WTC11 (cell line): ENCODE data around the gene CDKN2AIPNL. TPM values are rescaled to one million over a fixed set of nuclear protein-coding genes. Genes with fewer than 3 reads are reported as not detected.

Experiments
- ATAC-seq: fragments of 200-7000 bp; cut with Tn5 transposase; 2 replicates; pipeline ENCODE4 v1.10.0; 2021; ENCODE audit warnings: mild to moderate bottlenecking, moderate library complexity
- CTCF ChIA-PET: fragments of 300-600 bp; sonication (Branson Sonifier 250); formaldehyde crosslinking; loops from one replicate; lab custom pipeline; 2021; ENCODE audit warnings: antibody characterized with exemption; lab: Charles Lee
- POLR2A ChIA-PET: fragments of 350-600 bp; sonication (Branson Sonifier 250); formaldehyde crosslinking; loops from one replicate; lab custom pipeline; 2021; ENCODE audit warnings: antibody characterized with exemption; lab: Charles Lee
- DNase-seq: peaks from one replicate; pipeline ENCODE4 v3.0.0; 2021; ENCODE audit warnings: low spot score
- H3K27ac Mint-ChIP-seq: 2 replicates; pipeline ENCODE4 v1.8.0; 2021; ENCODE audit warnings: mixed read lengths
- H3K27me3 Mint-ChIP-seq: 2 replicates; pipeline ENCODE4 v1.8.0; 2021; ENCODE audit warnings: low read depth, mild to moderate bottlenecking, moderate library complexity, mixed read lengths
- H3K36me3 Mint-ChIP-seq: 2 replicates; pipeline ENCODE4 v1.8.0; 2021; ENCODE audit warnings: mixed read lengths
- H3K4me1 Mint-ChIP-seq: 2 replicates; pipeline ENCODE4 v1.8.0; 2022; ENCODE audit warnings: mixed read lengths
- H3K4me3 Mint-ChIP-seq: 2 replicates; pipeline ENCODE4 v1.8.0; 2021; ENCODE audit warnings: mild to moderate bottlenecking, moderate library complexity, mixed read lengths
- H3K9me3 Mint-ChIP-seq: 2 replicates; pipeline ENCODE4 v1.8.0; 2021; ENCODE audit warnings: mixed read lengths
- CBFB ChIP-seq: sonication (generic); formaldehyde crosslinking; IDR thresholded peaks from 2 replicates; pipeline ENCODE4 v1.8.1; 2022; ENCODE audit warnings: mild to moderate bottlenecking, low read depth, missing genetic modification reagents
- EMX1 ChIP-seq: fragments of 250-450 bp; sonication (Bioruptor Pico); IDR thresholded peaks from 2 replicates; pipeline ENCODE4 v1.8.0; 2021; ENCODE audit warnings: mild to moderate bottlenecking
- HMGA2 ChIP-seq: fragments of 250-450 bp; sonication (Bioruptor Pico); IDR thresholded peaks from 2 replicates; pipeline ENCODE4 v1.4.0; 2021; ENCODE audit warnings: mild to moderate bottlenecking, moderate library complexity
- JAZF1 ChIP-seq: fragments of 250-450 bp; sonication (Bioruptor Pico); IDR thresholded peaks from 2 replicates; pipeline ENCODE4 v1.9.0; 2021; ENCODE audit warnings: moderate library complexity, mild to moderate bottlenecking, inconsistent platforms
- RELA ChIP-seq: sonication (generic); formaldehyde crosslinking; IDR thresholded peaks from 2 replicates; pipeline ENCODE4 v1.8.1; 2022; ENCODE audit warnings: missing genetic modification reagents, mild to moderate bottlenecking, borderline replicate concordance
- SP1 ChIP-seq: sonication (generic); formaldehyde crosslinking; conservative IDR thresholded peaks from 2 replicates; pipeline ENCODE4 v1.8.1; 2022; ENCODE audit warnings: missing genetic modification reagents
- TEAD1 ChIP-seq: sonication (generic); formaldehyde crosslinking; IDR thresholded peaks from 2 replicates; pipeline ENCODE4 v1.8.0; 2022; ENCODE audit warnings: mild to moderate bottlenecking, missing genetic modification reagents
- TP53 ChIP-seq: sonication (generic); formaldehyde crosslinking; IDR thresholded peaks from 2 replicates; pipeline ENCODE4 v1.8.1; 2023; ENCODE audit warnings: mild to moderate bottlenecking, missing genetic modification reagents
- ZNF317 ChIP-seq: sonication (generic); formaldehyde crosslinking; IDR thresholded peaks from 2 replicates; pipeline ENCODE4 v1.8.1; 2023; ENCODE audit warnings: low read depth, mild to moderate bottlenecking, moderate library complexity, missing genetic modification reagents, borderline replicate concordance
- total RNA-seq: library from RNA; stranded (reverse); gene quantifications from 3 replicates; pipeline ENCODE4 v1.2.3, GENCODE V29; 2021
- TF ChIP-seq, protein P1 (sequence below): fragments of 250-450 bp; sonication (Bioruptor Pico); IDR thresholded peaks from 2 replicates; pipeline ENCODE4 v1.9.0; 2021; ENCODE audit warnings: mild to moderate bottlenecking
- TF ChIP-seq, protein P2 (sequence below): sonication (generic); formaldehyde crosslinking; IDR thresholded peaks from 2 replicates; pipeline ENCODE4 v1.8.1; 2023; ENCODE audit warnings: mild to moderate bottlenecking, missing genetic modification reagents, borderline replicate concordance
- TF ChIP-seq, protein P3 (sequence below): sonication (generic); formaldehyde crosslinking; IDR thresholded peaks from 2 replicates; pipeline ENCODE4 v1.8.0; 2023; ENCODE audit warnings: mild to moderate bottlenecking, missing genetic modification reagents
- TF ChIP-seq, protein P4 (sequence below): fragments of 250-450 bp; sonication (Bioruptor Pico); IDR thresholded peaks from 2 replicates; pipeline ENCODE4 v1.9.0; 2021; ENCODE audit warnings: mild to moderate bottlenecking
- TF ChIP-seq, protein P5 (sequence below): sonication (generic); formaldehyde crosslinking; IDR thresholded peaks from 2 replicates; pipeline ENCODE4 v1.8.1; 2022; ENCODE audit warnings: mild to moderate bottlenecking, moderate library complexity, missing genetic modification reagents
- TF ChIP-seq, protein P6 (sequence below): sonication (generic); formaldehyde crosslinking; IDR thresholded peaks from 2 replicates; pipeline ENCODE4 v1.8.0; 2022; ENCODE audit warnings: missing genetic modification reagents
- TF ChIP-seq, protein P7 (sequence below): sonication (generic); formaldehyde crosslinking; IDR thresholded peaks from 2 replicates; pipeline ENCODE4 v1.8.1; 2023; ENCODE audit warnings: mild to moderate bottlenecking, missing genetic modification reagents, moderate library complexity

CDKN2AIPNL gene
- total RNA-seq, 1 experiment from 2014 or later = 54.3 TPM

DNA sequence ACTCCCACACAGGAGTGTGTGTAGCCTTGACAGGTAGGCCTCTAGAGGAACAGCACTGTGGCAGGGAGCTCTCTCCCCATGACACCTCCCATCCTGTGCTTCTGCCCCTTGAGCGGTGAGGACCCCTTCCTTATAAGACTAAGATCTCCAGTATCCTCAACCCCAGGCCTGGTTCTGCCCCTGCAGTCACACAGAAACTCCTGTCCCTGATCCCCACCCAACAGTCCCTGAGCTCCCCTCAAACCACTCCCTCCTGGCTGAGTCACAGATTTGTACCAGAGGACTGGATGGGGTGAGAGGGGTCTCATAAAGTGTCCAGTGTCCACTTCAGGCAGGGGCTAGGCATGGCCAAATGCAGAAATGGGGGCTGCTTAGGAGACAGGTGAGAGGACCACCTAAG lies 47.8 kb upstream of the CDKN2AIPNL start (continued):
- no peak for TF ChIP-seq JAZF1 (CRISPR knock-in tag)
- TF ChIP-seq TP53 (CRISPR knock-in tag) = no peak
- no peak for TF ChIP-seq CBFB (CRISPR knock-in tag)
- TF ChIP-seq, all 79 proteins: peak for 0

DNA sequence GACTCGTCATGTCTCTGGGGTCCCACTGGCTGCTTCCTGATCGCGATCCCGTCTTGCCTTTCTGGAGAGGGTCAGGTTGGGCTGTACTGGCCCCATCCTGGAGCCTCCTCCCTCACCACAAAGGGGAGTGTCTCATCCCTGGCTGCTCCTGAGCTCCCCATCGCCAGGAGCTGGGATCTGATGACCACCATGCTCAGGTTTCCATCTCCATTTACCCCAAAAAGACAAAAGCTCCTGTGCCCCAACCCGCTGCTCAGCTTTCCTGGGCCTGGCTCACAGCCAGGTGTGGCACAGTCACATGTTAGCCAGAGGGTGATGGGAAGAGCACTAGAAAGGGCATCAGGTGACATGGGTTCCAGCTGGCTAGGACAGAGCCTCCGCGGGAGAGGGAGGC lies 47.3 kb upstream of the CDKN2AIPNL start:
- H3K9me3 Mint-ChIP-seq = no peaks in the 10 kb centered on the region
- TF ChIP-seq, protein P1, sequence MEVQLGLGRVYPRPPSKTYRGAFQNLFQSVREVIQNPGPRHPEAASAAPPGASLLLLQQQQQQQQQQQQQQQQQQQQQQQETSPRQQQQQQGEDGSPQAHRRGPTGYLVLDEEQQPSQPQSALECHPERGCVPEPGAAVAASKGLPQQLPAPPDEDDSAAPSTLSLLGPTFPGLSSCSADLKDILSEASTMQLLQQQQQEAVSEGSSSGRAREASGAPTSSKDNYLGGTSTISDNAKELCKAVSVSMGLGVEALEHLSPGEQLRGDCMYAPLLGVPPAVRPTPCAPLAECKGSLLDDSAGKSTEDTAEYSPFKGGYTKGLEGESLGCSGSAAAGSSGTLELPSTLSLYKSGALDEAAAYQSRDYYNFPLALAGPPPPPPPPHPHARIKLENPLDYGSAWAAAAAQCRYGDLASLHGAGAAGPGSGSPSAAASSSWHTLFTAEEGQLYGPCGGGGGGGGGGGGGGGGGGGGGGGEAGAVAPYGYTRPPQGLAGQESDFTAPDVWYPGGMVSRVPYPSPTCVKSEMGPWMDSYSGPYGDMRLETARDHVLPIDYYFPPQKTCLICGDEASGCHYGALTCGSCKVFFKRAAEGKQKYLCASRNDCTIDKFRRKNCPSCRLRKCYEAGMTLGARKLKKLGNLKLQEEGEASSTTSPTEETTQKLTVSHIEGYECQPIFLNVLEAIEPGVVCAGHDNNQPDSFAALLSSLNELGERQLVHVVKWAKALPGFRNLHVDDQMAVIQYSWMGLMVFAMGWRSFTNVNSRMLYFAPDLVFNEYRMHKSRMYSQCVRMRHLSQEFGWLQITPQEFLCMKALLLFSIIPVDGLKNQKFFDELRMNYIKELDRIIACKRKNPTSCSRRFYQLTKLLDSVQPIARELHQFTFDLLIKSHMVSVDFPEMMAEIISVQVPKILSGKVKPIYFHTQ = no peak
- TF ChIP-seq TEAD1 (no peak), ZNF317 (no peak), HMGA2 (CRISPR knock-in tag) (no peak)
- TF ChIP-seq, protein P2, sequence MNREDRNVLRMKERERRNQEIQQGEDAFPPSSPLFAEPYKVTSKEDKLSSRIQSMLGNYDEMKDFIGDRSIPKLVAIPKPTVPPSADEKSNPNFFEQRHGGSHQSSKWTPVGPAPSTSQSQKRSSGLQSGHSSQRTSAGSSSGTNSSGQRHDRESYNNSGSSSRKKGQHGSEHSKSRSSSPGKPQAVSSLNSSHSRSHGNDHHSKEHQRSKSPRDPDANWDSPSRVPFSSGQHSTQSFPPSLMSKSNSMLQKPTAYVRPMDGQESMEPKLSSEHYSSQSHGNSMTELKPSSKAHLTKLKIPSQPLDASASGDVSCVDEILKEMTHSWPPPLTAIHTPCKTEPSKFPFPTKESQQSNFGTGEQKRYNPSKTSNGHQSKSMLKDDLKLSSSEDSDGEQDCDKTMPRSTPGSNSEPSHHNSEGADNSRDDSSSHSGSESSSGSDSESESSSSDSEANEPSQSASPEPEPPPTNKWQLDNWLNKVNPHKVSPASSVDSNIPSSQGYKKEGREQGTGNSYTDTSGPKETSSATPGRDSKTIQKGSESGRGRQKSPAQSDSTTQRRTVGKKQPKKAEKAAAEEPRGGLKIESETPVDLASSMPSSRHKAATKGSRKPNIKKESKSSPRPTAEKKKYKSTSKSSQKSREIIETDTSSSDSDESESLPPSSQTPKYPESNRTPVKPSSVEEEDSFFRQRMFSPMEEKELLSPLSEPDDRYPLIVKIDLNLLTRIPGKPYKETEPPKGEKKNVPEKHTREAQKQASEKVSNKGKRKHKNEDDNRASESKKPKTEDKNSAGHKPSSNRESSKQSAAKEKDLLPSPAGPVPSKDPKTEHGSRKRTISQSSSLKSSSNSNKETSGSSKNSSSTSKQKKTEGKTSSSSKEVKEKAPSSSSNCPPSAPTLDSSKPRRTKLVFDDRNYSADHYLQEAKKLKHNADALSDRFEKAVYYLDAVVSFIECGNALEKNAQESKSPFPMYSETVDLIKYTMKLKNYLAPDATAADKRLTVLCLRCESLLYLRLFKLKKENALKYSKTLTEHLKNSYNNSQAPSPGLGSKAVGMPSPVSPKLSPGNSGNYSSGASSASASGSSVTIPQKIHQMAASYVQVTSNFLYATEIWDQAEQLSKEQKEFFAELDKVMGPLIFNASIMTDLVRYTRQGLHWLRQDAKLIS = no peak
- TF ChIP-seq, protein P3, sequence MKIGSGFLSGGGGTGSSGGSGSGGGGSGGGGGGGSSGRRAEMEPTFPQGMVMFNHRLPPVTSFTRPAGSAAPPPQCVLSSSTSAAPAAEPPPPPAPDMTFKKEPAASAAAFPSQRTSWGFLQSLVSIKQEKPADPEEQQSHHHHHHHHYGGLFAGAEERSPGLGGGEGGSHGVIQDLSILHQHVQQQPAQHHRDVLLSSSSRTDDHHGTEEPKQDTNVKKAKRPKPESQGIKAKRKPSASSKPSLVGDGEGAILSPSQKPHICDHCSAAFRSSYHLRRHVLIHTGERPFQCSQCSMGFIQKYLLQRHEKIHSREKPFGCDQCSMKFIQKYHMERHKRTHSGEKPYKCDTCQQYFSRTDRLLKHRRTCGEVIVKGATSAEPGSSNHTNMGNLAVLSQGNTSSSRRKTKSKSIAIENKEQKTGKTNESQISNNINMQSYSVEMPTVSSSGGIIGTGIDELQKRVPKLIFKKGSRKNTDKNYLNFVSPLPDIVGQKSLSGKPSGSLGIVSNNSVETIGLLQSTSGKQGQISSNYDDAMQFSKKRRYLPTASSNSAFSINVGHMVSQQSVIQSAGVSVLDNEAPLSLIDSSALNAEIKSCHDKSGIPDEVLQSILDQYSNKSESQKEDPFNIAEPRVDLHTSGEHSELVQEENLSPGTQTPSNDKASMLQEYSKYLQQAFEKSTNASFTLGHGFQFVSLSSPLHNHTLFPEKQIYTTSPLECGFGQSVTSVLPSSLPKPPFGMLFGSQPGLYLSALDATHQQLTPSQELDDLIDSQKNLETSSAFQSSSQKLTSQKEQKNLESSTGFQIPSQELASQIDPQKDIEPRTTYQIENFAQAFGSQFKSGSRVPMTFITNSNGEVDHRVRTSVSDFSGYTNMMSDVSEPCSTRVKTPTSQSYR (CRISPR knock-in tag) = no peak
- POLR2A ChIA-PET = interaction anchor here (0.8 kb wide), 1 partner anchor 88 kb away, joined by 3 read pairs; the partner anchor contains the start of gene UBE2B
- H3K4me3 Mint-ChIP-seq = no peak overlapping the region
- H3K4me1 Mint-ChIP-seq = no peaks in the 10 kb centered on the region; the same call in 1 of the 2 replicates
- CTCF ChIA-PET = interaction anchor here (0.8 to 1.9 kb wide), 4 partner anchors 31 to 128 kb away, joined by 3 to 7 read pairs (median 4); no protein-coding TSS in a partner anchor
- H3K27ac Mint-ChIP-seq = no peak overlapping the region
- no peak for ATAC-seq
- H3K36me3 Mint-ChIP-seq = no peaks in the 10 kb centered on the region
- DNase-seq = no peak
- H3K27me3 Mint-ChIP-seq = no peaks in the 10 kb centered on the region; the same call in 1 of the 2 replicates

DNA sequence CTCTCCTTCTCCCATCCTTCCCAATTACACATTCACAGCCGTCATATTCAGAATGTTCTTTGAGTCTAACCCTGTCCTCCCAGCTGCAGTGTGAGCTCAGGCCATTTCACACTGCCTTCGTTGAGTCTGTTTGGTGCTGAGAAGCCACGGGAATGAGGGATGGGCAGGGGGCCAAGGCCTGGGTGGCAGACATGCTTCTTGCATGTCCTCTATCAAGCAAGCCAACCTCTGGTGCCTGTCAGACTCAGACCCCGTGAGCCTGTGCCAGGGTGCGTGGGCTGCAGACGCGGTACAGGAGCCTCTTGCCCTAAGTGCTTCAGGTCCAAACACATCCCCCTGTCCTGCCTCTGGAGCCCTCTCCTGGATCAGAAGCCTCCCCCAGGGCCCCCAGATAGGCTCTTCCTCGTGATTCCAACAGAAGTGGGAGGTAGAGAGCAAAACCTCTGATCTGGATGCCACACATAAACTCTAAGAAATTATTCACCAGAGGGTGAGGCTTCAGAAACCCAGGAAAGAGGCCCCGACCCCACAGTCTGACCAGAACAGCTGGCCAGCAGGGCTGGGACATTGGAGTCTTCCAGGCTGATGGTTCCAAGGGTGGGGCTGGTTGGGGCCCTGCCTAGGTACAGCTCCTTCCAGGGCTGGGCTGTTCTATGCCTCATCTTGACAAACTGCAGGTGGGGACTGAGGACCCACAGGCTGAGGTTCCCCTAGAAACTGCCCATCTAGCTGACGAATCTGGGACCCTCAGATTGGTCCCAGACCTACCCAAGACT lies 46.7 kb upstream of the CDKN2AIPNL start:
- ATAC-seq (no peak), DNase-seq (no peak)
- no peaks in the 10 kb centered on the region for H3K9me3 Mint-ChIP-seq
- no peaks in the 10 kb centered on the region; the same call in 1 of the 2 replicates for H3K27me3 Mint-ChIP-seq
- no peak overlapping the region for H3K4me3 Mint-ChIP-seq
- POLR2A ChIA-PET = interaction anchor here (0.8 kb wide), 1 partner anchor 87 kb away, joined by 3 read pairs; the partner anchor contains the start of gene UBE2B
- CTCF ChIA-PET = interaction anchor here (1.2 to 1.9 kb wide), 3 partner anchors 30 to 129 kb away, joined by 3 to 7 read pairs (median 5); no protein-coding TSS in a partner anchor
- no peaks in the 10 kb centered on the region; the same call in 1 of the 2 replicates for H3K4me1 Mint-ChIP-seq
- no peaks in the 10 kb centered on the region for H3K36me3 Mint-ChIP-seq
- H3K27ac Mint-ChIP-seq = no peak overlapping the region
- TF ChIP-seq EMX1 (CRISPR knock-in tag) = no peak
- TF ChIP-seq JAZF1 (CRISPR knock-in tag) = no peak
- TF ChIP-seq, protein P4, sequence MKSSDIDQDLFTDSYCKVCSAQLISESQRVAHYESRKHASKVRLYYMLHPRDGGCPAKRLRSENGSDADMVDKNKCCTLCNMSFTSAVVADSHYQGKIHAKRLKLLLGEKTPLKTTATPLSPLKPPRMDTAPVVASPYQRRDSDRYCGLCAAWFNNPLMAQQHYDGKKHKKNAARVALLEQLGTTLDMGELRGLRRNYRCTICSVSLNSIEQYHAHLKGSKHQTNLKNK = no peak
- TF ChIP-seq, protein P5, sequence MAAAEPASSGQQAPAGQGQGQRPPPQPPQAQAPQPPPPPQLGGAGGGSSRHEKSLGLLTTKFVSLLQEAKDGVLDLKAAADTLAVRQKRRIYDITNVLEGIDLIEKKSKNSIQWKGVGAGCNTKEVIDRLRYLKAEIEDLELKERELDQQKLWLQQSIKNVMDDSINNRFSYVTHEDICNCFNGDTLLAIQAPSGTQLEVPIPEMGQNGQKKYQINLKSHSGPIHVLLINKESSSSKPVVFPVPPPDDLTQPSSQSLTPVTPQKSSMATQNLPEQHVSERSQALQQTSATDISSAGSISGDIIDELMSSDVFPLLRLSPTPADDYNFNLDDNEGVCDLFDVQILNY (CRISPR knock-in tag) = no peak
- TF ChIP-seq, protein P6, sequence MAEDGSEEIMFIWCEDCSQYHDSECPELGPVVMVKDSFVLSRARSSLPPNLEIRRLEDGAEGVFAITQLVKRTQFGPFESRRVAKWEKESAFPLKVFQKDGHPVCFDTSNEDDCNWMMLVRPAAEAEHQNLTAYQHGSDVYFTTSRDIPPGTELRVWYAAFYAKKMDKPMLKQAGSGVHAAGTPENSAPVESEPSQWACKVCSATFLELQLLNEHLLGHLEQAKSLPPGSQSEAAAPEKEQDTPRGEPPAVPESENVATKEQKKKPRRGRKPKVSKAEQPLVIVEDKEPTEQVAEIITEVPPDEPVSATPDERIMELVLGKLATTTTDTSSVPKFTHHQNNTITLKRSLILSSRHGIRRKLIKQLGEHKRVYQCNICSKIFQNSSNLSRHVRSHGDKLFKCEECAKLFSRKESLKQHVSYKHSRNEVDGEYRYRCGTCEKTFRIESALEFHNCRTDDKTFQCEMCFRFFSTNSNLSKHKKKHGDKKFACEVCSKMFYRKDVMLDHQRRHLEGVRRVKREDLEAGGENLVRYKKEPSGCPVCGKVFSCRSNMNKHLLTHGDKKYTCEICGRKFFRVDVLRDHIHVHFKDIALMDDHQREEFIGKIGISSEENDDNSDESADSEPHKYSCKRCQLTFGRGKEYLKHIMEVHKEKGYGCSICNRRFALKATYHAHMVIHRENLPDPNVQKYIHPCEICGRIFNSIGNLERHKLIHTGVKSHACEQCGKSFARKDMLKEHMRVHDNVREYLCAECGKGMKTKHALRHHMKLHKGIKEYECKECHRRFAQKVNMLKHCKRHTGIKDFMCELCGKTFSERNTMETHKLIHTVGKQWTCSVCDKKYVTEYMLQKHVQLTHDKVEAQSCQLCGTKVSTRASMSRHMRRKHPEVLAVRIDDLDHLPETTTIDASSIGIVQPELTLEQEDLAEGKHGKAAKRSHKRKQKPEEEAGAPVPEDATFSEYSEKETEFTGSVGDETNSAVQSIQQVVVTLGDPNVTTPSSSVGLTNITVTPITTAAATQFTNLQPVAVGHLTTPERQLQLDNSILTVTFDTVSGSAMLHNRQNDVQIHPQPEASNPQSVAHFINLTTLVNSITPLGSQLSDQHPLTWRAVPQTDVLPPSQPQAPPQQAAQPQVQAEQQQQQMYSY (CRISPR knock-in tag) = no peak
- TF ChIP-seq SP1 = no peak
- TF ChIP-seq, protein P7, sequence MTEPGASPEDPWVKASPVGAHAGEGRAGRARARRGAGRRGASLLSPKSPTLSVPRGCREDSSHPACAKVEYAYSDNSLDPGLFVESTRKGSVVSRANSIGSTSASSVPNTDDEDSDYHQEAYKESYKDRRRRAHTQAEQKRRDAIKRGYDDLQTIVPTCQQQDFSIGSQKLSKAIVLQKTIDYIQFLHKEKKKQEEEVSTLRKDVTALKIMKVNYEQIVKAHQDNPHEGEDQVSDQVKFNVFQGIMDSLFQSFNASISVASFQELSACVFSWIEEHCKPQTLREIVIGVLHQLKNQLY (CRISPR knock-in tag) = no peak
- TF ChIP-seq RELA (CRISPR knock-in tag) = no peak
